BJ (cell line): ENCODE results near the gene LIG1. TPM values are rescaled to one million over a fixed set of nuclear protein-coding genes. Genes with fewer than 3 reads are reported as not detected.

Experiments
- CTCF ChIA-PET: fragments of 350-600 bp; formaldehyde crosslinking; extraction: SDS; loops from one replicate; lab custom pipeline; 2021; ENCODE audit warnings: antibody characterized with exemption, inconsistent platforms; lab: Yijun Ruan, JAX
- POLR2A ChIA-PET: fragments of 300-600 bp; sonication (Branson Sonifier 250); formaldehyde crosslinking; extraction: SDS; loops from one replicate; lab custom pipeline; 2021; ENCODE audit warnings: antibody characterized with exemption; lab: Charles Lee
- DNase-seq: peaks from one replicate; pipeline ENCODE4 v3.0.0-alpha.2; 2011; ENCODE audit warnings: low read depth
- H3K27me3 ChIP-seq: 2 replicates; pipeline ENCODE4 v1.6.0; 2011; ENCODE audit warnings: low read length; ENCODE audit not compliant: control insufficient read depth, insufficient read depth
- H3K36me3 ChIP-seq: 2 replicates; pipeline ENCODE4 v1.5.1; 2011; ENCODE audit warnings: low read length; ENCODE audit not compliant: control insufficient read depth, insufficient read depth
- H3K4me3 ChIP-seq: 2 replicates; pipeline ENCODE4 v1.5.1; 2011; ENCODE audit warnings: low read depth, mild to moderate bottlenecking, control low read depth, low read length
- CTCF ChIP-seq: IDR thresholded peaks from 2 replicates; pipeline ENCODE4 v1.5.1; 2011; ENCODE audit warnings: low read depth, mild to moderate bottlenecking, control low read depth, inconsistent platforms, low read length, moderate library complexity; ENCODE audit not compliant: insufficient read depth
- polyA minus RNA-seq: library from RNA; depleted of rRNA, polyadenylated mRNA; stranded (reverse); fragments of >200 nt; gene quantifications from 2 replicates; pipeline ENCODE4 v1.2.3, GENCODE V29; 2011; rRNA and poly(A)+ RNA removed
- polyA plus RNA-seq: library from polyadenylated mRNA; depleted of rRNA; stranded (reverse); fragments of >200 nt; gene quantifications from 2 replicates; pipeline ENCODE4 v1.2.3, GENCODE V29; 2011; rRNA removed

LIG1 gene
- polyA plus RNA-seq = 11.5 and 19.5 TPM in 2 replicates
- polyA minus RNA-seq = 15.2 and 19.5 TPM in 2 replicates

GRCh38 chr19:48169939-48170803 is at the start of gene LIG1, which contains the start of gene ZSWIM9:
Gene LIG1 (minus strand): TSS chr19:48170344. CDS start chr19:48165566, 4,778 bp downstream.
Gene ZSWIM9 (plus strand): TSS chr19:48170680. CDS start chr19:48171803, 1,123 bp downstream.
- H3K4me3 ChIP-seq = peak within 1 kb of the TSS; percentile 70
- no peaks in the 10 kb centered on the region for H3K27me3 ChIP-seq
- ChIA-PET CTCF (interaction anchor here (1.0 kb wide), 2 partner anchors 32 to 90 kb away, joined by 3 read pairs; no protein-coding TSS in a partner anchor), POLR2A (interaction anchor here (0.7 kb wide), 1 partner anchor 66 kb away, joined by 4 read pairs; no protein-coding TSS in a partner anchor)
- TF ChIP-seq CTCF = no peak
- DNase-seq = peak; percentile 76
- peaks cover 5% of the 10 kb centered on the region for H3K36me3 ChIP-seq

- no peak overlapping the region for H3K4me3 ChIP-seq
- no peaks in the 10 kb centered on the region for H3K36me3 ChIP-seq
- ChIA-PET POLR2A (no interaction called here), CTCF (interaction anchor here (1.3 kb wide), 1 partner anchor 41 kb away, joined by 4 read pairs; no protein-coding TSS in a partner anchor)
- no peak for TF ChIP-seq CTCF
- no peak for DNase-seq
- no peaks in the 10 kb centered on the region for H3K27me3 ChIP-seq
Measured at GRCh38 chr19:48218997-48219396, 48.9 kb upstream of the LIG1 start.

GRCh38 chr19:48216933-48217332 is 46.8 kb upstream of the LIG1 start:
- no peaks in the 10 kb centered on the region for H3K27me3 ChIP-seq
- no peak overlapping the region for H3K4me3 ChIP-seq
- ChIA-PET POLR2A (no interaction called here), CTCF (interaction anchor here (1.7 to 2.6 kb wide), 2 partner anchors 12 to 15 kb away, joined by 6 to 7 read pairs; no protein-coding TSS in a partner anchor)
- no peaks in the 10 kb centered on the region for H3K36me3 ChIP-seq
- DNase-seq = no peak
- no peak for TF ChIP-seq CTCF

GRCh38 chr19:48213959-48214358 is 43.8 kb upstream of the LIG1 start:
- no peaks in the 10 kb centered on the region for H3K27me3 ChIP-seq
- H3K4me3 ChIP-seq = no peak overlapping the region
- TF ChIP-seq CTCF = no peak
- no peaks in the 10 kb centered on the region for H3K36me3 ChIP-seq
- ChIA-PET POLR2A (no interaction called here), CTCF (no interaction called here)
- DNase-seq = no peak

GRCh38 chr19:48210005-48210404 is 39.9 kb upstream of the LIG1 start:
- H3K4me3 ChIP-seq = no peak overlapping the region
- TF ChIP-seq CTCF = no peak
- POLR2A ChIA-PET = no interaction called here
- no peaks in the 10 kb centered on the region for H3K27me3 ChIP-seq
- H3K36me3 ChIP-seq = no peaks in the 10 kb centered on the region
- CTCF ChIA-PET = no interaction called here
- no peak for DNase-seq
